Measurements from ENCODE around the gene DQX1. TPM values are rescaled to one million over a fixed set of nuclear protein-coding genes. Genes with fewer than 3 reads are reported as not detected.

DQX1 gene
- total RNA-seq, 1 donor from 2014 or later, result not detected

DNA sequence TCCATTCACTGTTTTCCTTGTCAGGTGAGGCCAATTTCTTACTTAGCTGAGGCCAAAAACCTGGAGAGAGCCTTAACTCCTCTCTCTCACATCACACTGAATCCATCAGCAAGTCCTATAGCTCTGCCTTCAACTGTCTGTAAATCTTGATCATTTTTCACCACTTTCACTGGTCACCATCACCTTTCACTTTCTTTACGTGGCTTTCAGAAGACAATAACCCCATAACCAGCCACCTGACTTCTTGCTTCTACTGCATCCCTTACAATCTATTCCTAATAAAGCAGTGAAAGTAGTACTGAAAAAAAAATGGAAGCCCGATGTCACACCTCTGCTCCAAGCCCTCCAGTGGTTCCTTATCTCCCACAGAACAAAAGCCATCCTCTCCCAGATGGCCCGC lies 20.0 kb upstream of the DQX1 start:
- no peaks in the 10 kb centered on the region for H3K36me3 ChIP-seq (ENCODE audit: control insufficient read depth, insufficient read depth, low read length)
- H3K27me3 ChIP-seq (ENCODE audit: control insufficient read depth, insufficient read depth, low read length), result no peaks in the 10 kb centered on the region
- H3K4me3 ChIP-seq (ENCODE audit: low read depth, low read length), result no peak overlapping the region
- no peak for DNase-seq (ENCODE audit: low read depth)
- TF ChIP-seq, protein P1, sequence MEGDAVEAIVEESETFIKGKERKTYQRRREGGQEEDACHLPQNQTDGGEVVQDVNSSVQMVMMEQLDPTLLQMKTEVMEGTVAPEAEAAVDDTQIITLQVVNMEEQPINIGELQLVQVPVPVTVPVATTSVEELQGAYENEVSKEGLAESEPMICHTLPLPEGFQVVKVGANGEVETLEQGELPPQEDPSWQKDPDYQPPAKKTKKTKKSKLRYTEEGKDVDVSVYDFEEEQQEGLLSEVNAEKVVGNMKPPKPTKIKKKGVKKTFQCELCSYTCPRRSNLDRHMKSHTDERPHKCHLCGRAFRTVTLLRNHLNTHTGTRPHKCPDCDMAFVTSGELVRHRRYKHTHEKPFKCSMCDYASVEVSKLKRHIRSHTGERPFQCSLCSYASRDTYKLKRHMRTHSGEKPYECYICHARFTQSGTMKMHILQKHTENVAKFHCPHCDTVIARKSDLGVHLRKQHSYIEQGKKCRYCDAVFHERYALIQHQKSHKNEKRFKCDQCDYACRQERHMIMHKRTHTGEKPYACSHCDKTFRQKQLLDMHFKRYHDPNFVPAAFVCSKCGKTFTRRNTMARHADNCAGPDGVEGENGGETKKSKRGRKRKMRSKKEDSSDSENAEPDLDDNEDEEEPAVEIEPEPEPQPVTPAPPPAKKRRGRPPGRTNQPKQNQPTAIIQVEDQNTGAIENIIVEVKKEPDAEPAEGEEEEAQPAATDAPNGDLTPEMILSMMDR (IDR thresholded peaks at IDR 0.05; ENCODE audit: insufficient read depth, low read length, poor library complexity, severe bottlenecking), result no peak

DNA sequence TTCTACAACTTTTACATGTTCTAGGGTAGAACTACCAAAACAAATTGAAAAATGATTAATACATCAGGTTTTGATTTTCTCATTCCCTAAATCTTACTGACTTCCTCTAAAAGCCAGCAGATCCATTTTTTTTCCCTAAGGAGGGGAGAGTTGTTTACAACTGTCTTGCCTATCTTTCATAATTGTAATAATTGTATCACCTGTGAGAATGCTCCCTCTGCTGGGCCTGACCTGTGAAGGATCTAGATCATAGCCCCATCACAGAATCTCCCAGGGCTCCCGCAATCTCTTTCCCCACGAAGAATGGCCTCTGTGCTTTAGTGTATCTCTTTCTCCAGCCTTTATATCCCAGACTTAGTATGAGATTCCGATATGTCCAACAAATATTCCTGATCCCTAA lies 18.6 kb upstream of the DQX1 start:
- Histone ChIP-seq H3K36me3 (ENCODE audit: control insufficient read depth, insufficient read depth, low read length) (no peaks in the 10 kb centered on the region), H3K4me3 (ENCODE audit: low read depth, low read length) (no peak overlapping the region), H3K27me3 (ENCODE audit: control insufficient read depth, insufficient read depth, low read length) (no peaks in the 10 kb centered on the region)
- TF ChIP-seq, protein P1 (IDR thresholded peaks at IDR 0.05; ENCODE audit: insufficient read depth, low read length, poor library complexity, severe bottlenecking), result peak; percentile 12
- DNase-seq (ENCODE audit: low read depth), result no peak

DNA sequence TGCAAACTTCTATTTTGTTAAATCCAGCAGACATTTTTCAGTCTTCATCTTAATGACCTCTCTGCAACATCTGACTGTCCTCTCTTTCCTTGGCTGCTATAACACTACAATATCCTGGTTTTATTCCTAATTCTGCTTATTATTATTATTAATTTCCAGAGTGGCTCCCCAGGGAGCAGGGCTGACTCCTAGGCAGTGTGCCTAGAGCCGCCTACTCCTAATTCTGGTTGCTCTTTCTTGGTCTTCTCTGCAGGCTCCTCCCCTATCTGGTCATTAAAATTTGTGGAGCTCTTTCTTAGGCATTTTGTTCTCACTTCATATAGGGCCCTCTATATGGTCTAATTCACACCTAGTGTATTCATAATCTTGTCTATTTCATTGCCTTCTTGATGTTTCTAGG lies 16.9 kb upstream of the DQX1 start:
- H3K4me3 ChIP-seq (ENCODE audit: low read depth, low read length), result no peak overlapping the region
- H3K27me3 ChIP-seq (ENCODE audit: control insufficient read depth, insufficient read depth, low read length), result no peaks in the 10 kb centered on the region
- TF ChIP-seq, protein P1 (IDR thresholded peaks at IDR 0.05; ENCODE audit: insufficient read depth, low read length, poor library complexity, severe bottlenecking), result no peak
- H3K36me3 ChIP-seq (ENCODE audit: control insufficient read depth, insufficient read depth, low read length), result no peaks in the 10 kb centered on the region
- no peak for DNase-seq (ENCODE audit: low read depth)

DNA sequence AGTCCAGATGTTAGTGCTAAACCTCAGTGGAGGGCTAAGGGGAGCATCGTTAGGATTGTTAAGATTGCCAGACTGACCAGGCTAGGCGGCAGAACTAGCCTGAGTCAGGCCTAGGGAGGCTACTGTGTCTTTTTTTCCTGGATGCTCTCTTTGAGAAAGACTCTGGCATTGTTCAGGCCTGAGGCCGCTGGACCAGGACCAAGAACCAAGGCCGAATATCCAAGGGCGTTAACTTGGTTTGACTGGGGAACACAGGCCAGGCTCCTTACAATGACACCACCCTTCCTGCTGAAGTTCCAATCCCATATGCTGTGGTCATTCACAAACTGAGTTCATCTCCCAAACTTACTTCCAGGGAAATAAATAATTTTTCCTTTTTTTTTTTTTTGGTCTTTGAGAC lies 14.3 kb upstream of the DQX1 start:
- Histone ChIP-seq H3K36me3 (ENCODE audit: control insufficient read depth, insufficient read depth, low read length) (no peaks in the 10 kb centered on the region), H3K4me3 (ENCODE audit: low read depth, low read length) (no peak overlapping the region), H3K27me3 (ENCODE audit: control insufficient read depth, insufficient read depth, low read length) (no peaks in the 10 kb centered on the region)
- TF ChIP-seq, protein P1 (IDR thresholded peaks at IDR 0.05; ENCODE audit: insufficient read depth, low read length, poor library complexity, severe bottlenecking), result no peak
- DNase-seq (ENCODE audit: low read depth), result no peak

DNA sequence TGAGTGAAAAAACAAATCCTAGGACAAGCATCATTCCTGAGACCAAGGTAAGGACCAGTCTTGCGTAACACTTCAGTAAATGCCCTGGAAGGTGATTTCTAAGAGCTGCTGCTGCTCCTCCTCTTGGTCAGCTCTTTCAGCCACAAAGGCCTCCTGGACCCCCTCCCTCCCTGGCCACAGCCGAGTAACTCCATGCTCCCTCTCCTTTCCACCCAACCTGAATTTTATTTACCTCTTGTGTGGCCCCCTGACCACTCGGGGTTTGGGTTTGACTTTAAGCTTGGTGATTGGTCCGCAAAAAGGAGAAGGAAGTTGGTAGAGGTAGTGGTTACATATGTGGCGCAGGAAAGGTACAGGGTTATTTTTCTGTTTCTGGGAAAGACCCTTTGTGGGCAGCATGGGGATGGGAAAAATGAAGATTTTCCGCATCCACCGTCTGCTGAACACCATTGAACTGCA lies 12.9 kb upstream of the DQX1 start:
- no peak for DNase-seq (ENCODE audit: low read depth)
- TF ChIP-seq, protein P1 (IDR thresholded peaks at IDR 0.05; ENCODE audit: insufficient read depth, low read length, poor library complexity, severe bottlenecking), result no peak
- Histone ChIP-seq H3K27me3 (ENCODE audit: control insufficient read depth, insufficient read depth, low read length) (no peaks in the 10 kb centered on the region), H3K4me3 (ENCODE audit: low read depth, low read length) (no peak overlapping the region), H3K36me3 (ENCODE audit: control insufficient read depth, insufficient read depth, low read length) (no peaks in the 10 kb centered on the region)

DNA sequence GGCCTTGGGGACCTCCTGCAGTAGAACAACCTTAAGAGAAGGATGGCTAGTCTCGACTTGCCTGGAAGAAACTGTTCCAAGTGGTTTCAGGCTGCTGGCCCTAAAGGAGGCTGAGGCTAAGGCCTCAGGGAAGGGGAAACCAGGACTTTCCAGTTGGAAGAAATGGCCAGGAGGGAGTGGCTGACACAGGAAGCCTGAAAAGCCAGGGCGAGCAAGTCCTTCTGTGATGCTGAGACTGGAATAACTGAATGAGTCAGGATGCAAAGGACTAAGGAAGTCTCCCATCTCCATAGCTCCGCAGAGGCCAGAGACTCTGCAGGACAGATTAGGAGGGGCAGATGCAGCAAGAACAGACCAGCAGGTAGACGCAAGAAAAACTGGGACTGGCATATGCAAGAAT lies 11.1 kb upstream of the DQX1 start:
- no peak for DNase-seq (ENCODE audit: low read depth)
- TF ChIP-seq, protein P1 (IDR thresholded peaks at IDR 0.05; ENCODE audit: insufficient read depth, low read length, poor library complexity, severe bottlenecking), result no peak

More for the DNA sequence above, 11.1 kb upstream of the DQX1 start:
- H3K36me3 ChIP-seq (ENCODE audit: control insufficient read depth, insufficient read depth, low read length), result no peaks in the 10 kb centered on the region
- H3K27me3 ChIP-seq (ENCODE audit: control insufficient read depth, insufficient read depth, low read length), result no peaks in the 10 kb centered on the region
- H3K4me3 ChIP-seq (ENCODE audit: low read depth, low read length), result no peak overlapping the region
